ENCODE measurements around the gene PCLAF.

The PCLAF gene

GRCh38 chr15:64343841-64344240 is 37.4 kb downstream of the PCLAF start:
- H3K36me3 ChIP-seq (ENCODE audit: insufficient read depth): no peaks in the 10 kb centered on the region
- no peaks in the 10 kb centered on the region for H3K4me1 ChIP-seq (ENCODE audit: low read depth, poor library complexity, severe bottlenecking)
- no peak overlapping the region for H3K9ac ChIP-seq
- H3K4me2 ChIP-seq: no peak overlapping the region
- H4K20me1 ChIP-seq (ENCODE audit: insufficient read depth): no peaks in the 10 kb centered on the region
- TF ChIP-seq CTCF (conservative IDR thresholded peaks at IDR 0.05; ENCODE audit: low read depth, low read length): no peak
- H3K27me3 ChIP-seq (ENCODE audit: insufficient read depth, low read depth): no peaks in the 10 kb centered on the region
- H2AFZ ChIP-seq (ENCODE audit: low read depth): no peak overlapping the region
- H3K4me3 ChIP-seq (IDR thresholded peaks at IDR 0.05; ENCODE audit: insufficient read depth, low read depth, low read length): no peak overlapping the region
- peaks cover 10% of the 10 kb centered on the region; the same call in 1 of the 2 replicates for H3K79me2 ChIP-seq (ENCODE audit: insufficient read depth, low read depth)
- H3K27ac ChIP-seq: no peak overlapping the region

GRCh38 chr15:64343222-64343621 is 38.0 kb downstream of the PCLAF start:
- Histone ChIP-seq H3K4me3 (IDR thresholded peaks at IDR 0.05; ENCODE audit: insufficient read depth, low read depth, low read length) (no peak overlapping the region), H3K27ac (no peak overlapping the region), H3K27me3 (ENCODE audit: insufficient read depth, low read depth) (no peaks in the 10 kb centered on the region), H3K4me2 (no peak overlapping the region), H2AFZ (ENCODE audit: low read depth) (no peak overlapping the region), H3K79me2 (ENCODE audit: insufficient read depth, low read depth) (peaks cover 10% of the 10 kb centered on the region; the same call in 1 of the 2 replicates), H4K20me1 (ENCODE audit: insufficient read depth) (no peaks in the 10 kb centered on the region), H3K4me1 (ENCODE audit: low read depth, poor library complexity, severe bottlenecking) (no peaks in the 10 kb centered on the region), H3K36me3 (ENCODE audit: insufficient read depth) (no peaks in the 10 kb centered on the region), H3K9ac (no peak overlapping the region)
- no peak for TF ChIP-seq CTCF (conservative IDR thresholded peaks at IDR 0.05; ENCODE audit: low read depth, low read length)

- Histone ChIP-seq H4K20me1 (ENCODE audit: insufficient read depth) (no peaks in the 10 kb centered on the region), H3K4me1 (ENCODE audit: low read depth, poor library complexity, severe bottlenecking) (no peaks in the 10 kb centered on the region), H3K79me2 (ENCODE audit: insufficient read depth, low read depth) (peaks cover 6% of the 10 kb centered on the region; the same call in 1 of the 2 replicates), H3K4me2 (no peak overlapping the region), H3K36me3 (ENCODE audit: insufficient read depth) (no peaks in the 10 kb centered on the region), H3K27me3 (ENCODE audit: insufficient read depth, low read depth) (no peaks in the 10 kb centered on the region), H2AFZ (ENCODE audit: low read depth) (no peak overlapping the region), H3K4me3 (IDR thresholded peaks at IDR 0.05; ENCODE audit: insufficient read depth, low read depth, low read length) (no peak overlapping the region), H3K9ac (no peak overlapping the region), H3K27ac (no peak overlapping the region)
- no peak for TF ChIP-seq CTCF (conservative IDR thresholded peaks at IDR 0.05; ENCODE audit: low read depth, low read length)
Measured at GRCh38 chr15:64341961-64342360, 39.3 kb downstream of the PCLAF start.

GRCh38 chr15:64340355-64340754 is 40.9 kb downstream of the PCLAF start:
- Histone ChIP-seq H3K36me3 (ENCODE audit: insufficient read depth) (no peaks in the 10 kb centered on the region), H3K4me2 (no peak overlapping the region), H3K9ac (no peak overlapping the region), H3K4me3 (IDR thresholded peaks at IDR 0.05; ENCODE audit: insufficient read depth, low read depth, low read length) (no peak overlapping the region), H3K27ac (no peak overlapping the region), H4K20me1 (ENCODE audit: insufficient read depth) (no peaks in the 10 kb centered on the region), H3K4me1 (ENCODE audit: low read depth, poor library complexity, severe bottlenecking) (no peaks in the 10 kb centered on the region), H3K27me3 (ENCODE audit: insufficient read depth, low read depth) (no peaks in the 10 kb centered on the region), H2AFZ (ENCODE audit: low read depth) (no peak overlapping the region), H3K79me2 (ENCODE audit: insufficient read depth, low read depth) (no peaks in the 10 kb centered on the region; the same call in 1 of the 2 replicates)
- TF ChIP-seq CTCF (conservative IDR thresholded peaks at IDR 0.05; ENCODE audit: low read depth, low read length): no peak
